Esophagus squamous epithelium (tissue), 4 donors: ENCODE results near the gene SERGEF.

Experiments
- POLR2A ChIP-seq, 4 donors: fragments of 450-650 bp; IDR thresholded peaks; one replicate each; pipeline ENCODE4 v1.6.1; 2017; ENCODE audit warnings: antibody characterized with exemption in 4 of 4, mild to moderate bottlenecking in 4 of 4, moderate library complexity in 3 of 4
- TF ChIP-seq, protein P1 (sequence below), 6 experiments: fragments of 450-650 bp in 4 of 6; fragments of 200-600 bp in 2 of 6; sonication (generic) in 2 of 6; IDR thresholded peaks; one replicate each; pipeline ENCODE4 v1.5.1; 2016 to 2019; ENCODE audit warnings: antibody characterized with exemption in 6 of 6, mild to moderate bottlenecking in 4 of 6, moderate library complexity in 4 of 6

DNA sequence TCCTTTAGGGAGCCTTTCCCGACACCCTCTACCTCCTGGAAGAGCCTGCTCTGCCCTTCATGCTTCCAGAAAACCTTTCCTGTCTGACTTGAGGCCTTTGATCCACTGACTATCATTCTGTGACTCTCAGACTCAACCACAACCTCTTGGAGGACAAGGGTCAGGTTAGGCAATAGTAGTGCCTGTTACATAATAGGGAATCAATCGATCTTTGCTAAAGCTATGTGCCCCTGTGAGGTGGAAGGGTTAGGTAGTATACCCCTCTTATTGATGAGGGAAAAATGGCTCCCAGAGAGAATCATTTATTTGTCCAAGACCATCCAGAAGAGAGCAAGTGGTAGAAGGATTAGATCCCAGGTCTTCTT lies 262.1 kb downstream of the SERGEF start:
- TF ChIP-seq, protein P1, sequence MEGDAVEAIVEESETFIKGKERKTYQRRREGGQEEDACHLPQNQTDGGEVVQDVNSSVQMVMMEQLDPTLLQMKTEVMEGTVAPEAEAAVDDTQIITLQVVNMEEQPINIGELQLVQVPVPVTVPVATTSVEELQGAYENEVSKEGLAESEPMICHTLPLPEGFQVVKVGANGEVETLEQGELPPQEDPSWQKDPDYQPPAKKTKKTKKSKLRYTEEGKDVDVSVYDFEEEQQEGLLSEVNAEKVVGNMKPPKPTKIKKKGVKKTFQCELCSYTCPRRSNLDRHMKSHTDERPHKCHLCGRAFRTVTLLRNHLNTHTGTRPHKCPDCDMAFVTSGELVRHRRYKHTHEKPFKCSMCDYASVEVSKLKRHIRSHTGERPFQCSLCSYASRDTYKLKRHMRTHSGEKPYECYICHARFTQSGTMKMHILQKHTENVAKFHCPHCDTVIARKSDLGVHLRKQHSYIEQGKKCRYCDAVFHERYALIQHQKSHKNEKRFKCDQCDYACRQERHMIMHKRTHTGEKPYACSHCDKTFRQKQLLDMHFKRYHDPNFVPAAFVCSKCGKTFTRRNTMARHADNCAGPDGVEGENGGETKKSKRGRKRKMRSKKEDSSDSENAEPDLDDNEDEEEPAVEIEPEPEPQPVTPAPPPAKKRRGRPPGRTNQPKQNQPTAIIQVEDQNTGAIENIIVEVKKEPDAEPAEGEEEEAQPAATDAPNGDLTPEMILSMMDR (IDR thresholded peaks at IDR 0.05): no peak
- TF ChIP-seq POLR2A (IDR thresholded peaks at IDR 0.05): no peak
